Stomach (tissue), 4 donors: ENCODE results near the gene GPX6.

Experiments
- POLR2A ChIP-seq, 4 donors: fragments of 450-650 bp; IDR thresholded peaks; one replicate each; pipeline ENCODE4 v1.6.1; 2016; ENCODE audit warnings: antibody characterized with exemption in 4 of 4, control low read depth in 2 of 4, mild to moderate bottlenecking in 1 of 4, moderate library complexity in 1 of 4
- TF ChIP-seq, protein P1 (sequence below), 7 experiments: fragments of 450-650 bp in 4 of 7; fragments of 200-600 bp in 3 of 7; sonication (generic) in 3 of 7; IDR thresholded peaks; one replicate each; pipeline ENCODE4 v1.5.1; 2016 to 2019; ENCODE audit warnings: antibody characterized with exemption in 7 of 7, control low read depth in 2 of 7, mild to moderate bottlenecking in 1 of 7

DNA sequence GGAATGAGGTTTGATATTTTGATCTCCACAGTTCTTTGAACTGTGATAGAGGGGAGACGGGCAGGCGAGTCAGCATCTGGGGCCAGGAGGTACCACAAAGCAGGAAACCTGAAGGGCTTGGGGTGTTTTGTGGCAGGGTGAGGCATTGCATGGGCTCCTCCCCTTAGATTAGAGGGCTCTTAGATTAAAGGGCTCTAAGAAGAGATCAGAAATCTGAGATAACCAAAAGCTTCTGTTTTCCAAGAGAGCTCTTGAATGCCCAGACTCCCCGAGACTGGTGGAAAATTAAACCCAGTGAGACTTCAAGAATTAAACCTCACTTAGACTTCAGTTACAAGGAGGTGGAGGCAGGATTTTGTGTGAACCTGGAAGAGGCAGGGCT is 7.6 kb upstream of the GPX6 start:
- TF ChIP-seq, protein P1, sequence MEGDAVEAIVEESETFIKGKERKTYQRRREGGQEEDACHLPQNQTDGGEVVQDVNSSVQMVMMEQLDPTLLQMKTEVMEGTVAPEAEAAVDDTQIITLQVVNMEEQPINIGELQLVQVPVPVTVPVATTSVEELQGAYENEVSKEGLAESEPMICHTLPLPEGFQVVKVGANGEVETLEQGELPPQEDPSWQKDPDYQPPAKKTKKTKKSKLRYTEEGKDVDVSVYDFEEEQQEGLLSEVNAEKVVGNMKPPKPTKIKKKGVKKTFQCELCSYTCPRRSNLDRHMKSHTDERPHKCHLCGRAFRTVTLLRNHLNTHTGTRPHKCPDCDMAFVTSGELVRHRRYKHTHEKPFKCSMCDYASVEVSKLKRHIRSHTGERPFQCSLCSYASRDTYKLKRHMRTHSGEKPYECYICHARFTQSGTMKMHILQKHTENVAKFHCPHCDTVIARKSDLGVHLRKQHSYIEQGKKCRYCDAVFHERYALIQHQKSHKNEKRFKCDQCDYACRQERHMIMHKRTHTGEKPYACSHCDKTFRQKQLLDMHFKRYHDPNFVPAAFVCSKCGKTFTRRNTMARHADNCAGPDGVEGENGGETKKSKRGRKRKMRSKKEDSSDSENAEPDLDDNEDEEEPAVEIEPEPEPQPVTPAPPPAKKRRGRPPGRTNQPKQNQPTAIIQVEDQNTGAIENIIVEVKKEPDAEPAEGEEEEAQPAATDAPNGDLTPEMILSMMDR (IDR thresholded peaks at IDR 0.05), result no peak
- no peak for TF ChIP-seq POLR2A (IDR thresholded peaks at IDR 0.05)
